ENCODE data around the gene SLC16A7. TPM values are rescaled to one million over a fixed set of nuclear protein-coding genes. Genes with fewer than 3 reads are reported as not detected.

SLC16A7 gene
- total and polyA plus RNA-seq, 2 of the 8 experiments (the other 6 are each of a cell fraction or from before 2014, with no cell fraction given) = 0.74 to 4.3 TPM

GRCh38 chr12:59675461-59675860 lies 79.6 kb downstream of the SLC16A7 start:
- H2BK12ac ChIP-seq (ENCODE audit: low read depth, low read length) = no peak overlapping the region
- no peak overlapping the region for H3K27ac ChIP-seq (ENCODE audit: low read depth, low read length)
- no peak overlapping the region for H3K4me2 ChIP-seq (ENCODE audit: insufficient read depth in 1 of 2, low read depth in 2 of 2, low read length in 2 of 2)
- no peak overlapping the region for H3K9ac ChIP-seq (replicated peaks in 1 of 4; ENCODE audit: extremely low read depth in 1 of 4, low read depth in 3 of 4, low read length in 3 of 4)
- no peak overlapping the region for H3K14ac ChIP-seq (ENCODE audit: insufficient read length)
- no peak overlapping the region for H3K23ac ChIP-seq (ENCODE audit: insufficient read length)
- no peak overlapping the region for H3K56ac ChIP-seq (replicated peaks; ENCODE audit: insufficient read length, low read depth, low read length)
- no peak overlapping the region for H3K4ac ChIP-seq (replicated peaks; ENCODE audit: insufficient read length, low read depth, low read length)
- no peak overlapping the region for H3K18ac ChIP-seq (ENCODE audit: extremely low read depth, low read length)
- no peaks in the 10 kb centered on the region for H3K27me3 ChIP-seq (replicated peaks in 1 of 4; ENCODE audit: control insufficient read depth in 3 of 4, extremely low read depth in 1 of 4, insufficient read depth in 3 of 4, low read length in 3 of 4)
- H2BK5ac ChIP-seq (ENCODE audit: low read depth, low read length) = no peak overlapping the region
- WGBS, 2 experiments (ENCODE audit: extremely low coverage in 1 of 2, insufficient coverage in 1 of 2, insufficient read length in 1 of 2, insufficient replicate concordance in 2 of 2, low coverage in 1 of 2, low lambda C conversion rate in 2 of 2, missing lambda C conversion rate in 1 of 2) = 89% methylated on average over 1 of the region's 1 CpG; no CpG with 5 or more reads in 1 of the 2 experiments
- ChIA-PET CTCF (ENCODE audit: partially characterized antibody) (no interaction called here), POLR2A (ENCODE audit: partially characterized antibody) (no interaction called here)
- DNase-seq (ENCODE audit: low read depth in 1 of 2, low spot score in 2 of 2) (no peak), FAIRE-seq (no peak)
- H3K23me2 ChIP-seq (ENCODE audit: low read depth, low read length) = no peaks in the 10 kb centered on the region
- no peak overlapping the region for H2BK15ac ChIP-seq (ENCODE audit: low read length)
- no peak overlapping the region for H4K5ac ChIP-seq (ENCODE audit: insufficient read length, low read depth, low read length)
- H3K4me1 ChIP-seq (replicated peaks in 1 of 4; ENCODE audit: control insufficient read depth in 3 of 4, insufficient read depth in 4 of 4, low read length in 3 of 4) = no peaks in the 10 kb centered on the region
- no peaks in the 10 kb centered on the region for H3K79me2 ChIP-seq (ENCODE audit: control insufficient read depth in 1 of 2, insufficient read depth in 2 of 2, low read length in 2 of 2)
- no peak overlapping the region for H2BK20ac ChIP-seq (ENCODE audit: low read length)
- H4K8ac ChIP-seq (ENCODE audit: extremely low read depth, insufficient read depth, low read length) = no peak overlapping the region
- H3K9me3 ChIP-seq (ENCODE audit: insufficient read depth in 2 of 2, low read depth in 1 of 2, low read length in 1 of 2) = no peaks in the 10 kb centered on the region
- H2BK120ac ChIP-seq (replicated peaks; ENCODE audit: low read depth, low read length) = no peak overlapping the region
- H2AFZ ChIP-seq (ENCODE audit: low read length) = no peak overlapping the region
- H2AK5ac ChIP-seq (ENCODE audit: low read depth, low read length) = no peak overlapping the region
- no peaks in the 10 kb centered on the region for H3K36me3 ChIP-seq (ENCODE audit: control insufficient read depth in 2 of 4, insufficient read depth in 4 of 4, low read length in 3 of 4)
- H4K20me1 ChIP-seq (replicated peaks in 1 of 2; ENCODE audit: control insufficient read depth in 1 of 2, insufficient read depth in 2 of 2, low read length in 2 of 2) = no peaks in the 10 kb centered on the region
- no peak overlapping the region for H4K91ac ChIP-seq (replicated peaks; ENCODE audit: insufficient read length, low read length)
- no peaks in the 10 kb centered on the region for H3K79me1 ChIP-seq (ENCODE audit: low read depth, low read length)
- no peak overlapping the region for H3K4me3 ChIP-seq (ENCODE audit: extremely low read depth in 1 of 4, insufficient read depth in 2 of 4, low read depth in 3 of 4, low read length in 4 of 4)
- TF ChIP-seq TAF1 (IDR thresholded peaks at IDR 0.05; ENCODE audit: low read depth, low read length) (no peak), TEAD4 (IDR thresholded peaks at IDR 0.05; ENCODE audit: low read depth, low read length) (no peak), GABPA (IDR thresholded peaks at IDR 0.05; ENCODE audit: borderline replicate concordance, insufficient read depth, low read length) (no peak), CBX8 (IDR thresholded peaks at IDR 0.05; ENCODE audit: borderline replicate concordance, low read depth, low read length) (no peak), CTBP2 (IDR thresholded peaks at IDR 0.05; ENCODE audit: borderline replicate concordance, insufficient read depth, insufficient read length, low read length) (no peak), SRF (IDR thresholded peaks at IDR 0.05; ENCODE audit: low read depth, low read length) (no peak), POU5F1 (IDR thresholded peaks at IDR 0.05; ENCODE audit: low read depth, low read length) (no peak)

Data from H1 (cell line).